ENCODE results near the gene VSIG10. TPM values are rescaled to one million over a fixed set of nuclear protein-coding genes. Genes with fewer than 3 reads are reported as not detected.

Gene VSIG10
- total and polyA plus RNA-seq, 12 donors = 5.3 to 23.6 (median 10.3) TPM

GRCh38 chr12:118070650-118071049 lies 33.2 kb downstream of the VSIG10 start:
- Histone ChIP-seq H3K4me1 (peaks cover 0 to 1% (median 0%) of the 10 kb centered on the region in 9 donors), H3K9me3 (no peaks in the 10 kb centered on the region), H3K27me3 (no peaks in the 10 kb centered on the region), H3K4me3 (no peak overlapping the region), H3K27ac (no peak overlapping the region), H3K36me3 (peaks cover 0 to 48% (median 0%) of the 10 kb centered on the region in 9 donors)
- DNase-seq (no peak), ATAC-seq (no peak)
- intact Hi-C loops (cut with DNase I) = no loop called here
- no peak for TF ChIP-seq CTCF (IDR thresholded peaks at IDR 0.05)
- 88 to 90% methylated on average over 3 of the region's 3 CpGs for WGBS, 2 donors

- WGBS, 2 donors = 89% methylated on average over 2 of the region's 2 CpGs
- intact Hi-C loops (cut with DNase I) = loop anchor here in 3 of 10 donors (5.0 to 10.0 kb wide), 3 partner anchors 34 to 306 kb away; partner anchors contain the start of genes PEBP1 (in 1 of the 3), SUDS3 (in 1 of the 3), TAOK3 (in 1 of the 3) and VSIG10 (in 1 of the 3)
Observed at GRCh38 chr12:118068445-118068844, 35.4 kb downstream of the VSIG10 start.

GRCh38 chr12:118065380-118065779 lies 38.4 kb downstream of the VSIG10 start:
- H3K9me3 ChIP-seq = no peaks in the 10 kb centered on the region
- peaks cover 0 to 26% (median 0%) of the 10 kb centered on the region in 9 donors for H3K36me3 ChIP-seq
- DNase-seq = no peak
- WGBS, 2 donors = 75 to 86% methylated on average over 1 of the region's 1 CpG
- no peak for TF ChIP-seq CTCF (IDR thresholded peaks at IDR 0.05)
- ATAC-seq = no peak
- peak overlapping the region in 1 of 10 donors; percentile 13 for H3K4me3 ChIP-seq
- no peaks in the 10 kb centered on the region for H3K27me3 ChIP-seq
- H3K4me1 ChIP-seq = peaks cover 0 to 34% (median 6%) of the 10 kb centered on the region in 9 donors
- intact Hi-C loops (cut with DNase I) = loop anchor here in 3 of 10 donors (5.0 to 10.0 kb wide), 3 partner anchors 37 to 309 kb away; partner anchors contain the start of genes PEBP1 (in 1 of the 3), SUDS3 (in 1 of the 3), TAOK3 (in 1 of the 3) and VSIG10 (in 1 of the 3)
- H3K27ac ChIP-seq = peak overlapping the region in 1 of 10 donors; percentile 48

More at GRCh38 chr12:118068445-118068844, 35.4 kb downstream of the VSIG10 start:
- Histone ChIP-seq H3K9me3 (no peaks in the 10 kb centered on the region), H3K4me3 (no peak overlapping the region), H3K36me3 (peaks cover 0 to 46% (median 0%) of the 10 kb centered on the region in 9 donors), H3K4me1 (peaks cover 0 to 23% (median 6%) of the 10 kb centered on the region in 9 donors), H3K27me3 (no peaks in the 10 kb centered on the region), H3K27ac (no peak overlapping the region)
- ATAC-seq = no peak
- TF ChIP-seq CTCF (IDR thresholded peaks at IDR 0.05) = no peak
- DNase-seq = no peak

GRCh38 chr12:118064608-118065007 lies 39.2 kb downstream of the VSIG10 start:
- WGBS, 2 donors = 49 to 67% methylated on average over 2 of the region's 2 CpGs
- Histone ChIP-seq H3K4me3 (peak overlapping the region in 1 of 10 donors; percentile 13), H3K27me3 (no peaks in the 10 kb centered on the region), H3K27ac (peak overlapping the region in 2 of 10 donors; percentile 26 to 48), H3K36me3 (peaks cover 0 to 24% (median 0%) of the 10 kb centered on the region in 9 donors), H3K4me1 (peaks cover 0 to 42% (median 9%) of the 10 kb centered on the region in 9 donors), H3K9me3 (no peaks in the 10 kb centered on the region)
- TF ChIP-seq CTCF (IDR thresholded peaks at IDR 0.05) = peak in 2 of 9 donors; percentile 12 to 20
- intact Hi-C loops (cut with DNase I) = loop anchor here in 8 of 10 donors (5.0 to 10.0 kb wide), 6 partner anchors 38 to 310 kb away; partner anchors contain the start of genes VSIG10 (in 7 of the 8), PEBP1 (in 4 of the 8), TAOK3 (in 2 of the 8) and RFC5 (in 1 of the 8)
- ATAC-seq (no peak), DNase-seq (no peak)

Measured in heart right ventricle (tissue), 16 donors.